Measurements from ENCODE around the gene SORBS1.

- TF ChIP-seq CTCF (IDR thresholded peaks at IDR 0.05) (no peak), POLR2A (IDR thresholded peaks at IDR 0.05) (no peak)
Measured at GRCh38 chr10:95578619-95579018, 17.4 kb upstream of the SORBS1 start.
